Common myeloid progenitor, CD34-positive (primary cell): ENCODE results near the gene CLSTN2.

ENCODE experiments used
- CTCF ChIA-PET: fragments of 350-600 bp; sonication (Branson Sonifier 250); formaldehyde crosslinking; loops from one replicate; lab custom pipeline; 2021; ENCODE audit warnings: antibody characterized with exemption; lab: Charles Lee
- POLR2A ChIA-PET: fragments of 350-600 bp; sonication (Branson Sonifier 250); formaldehyde crosslinking; loops from one replicate; lab custom pipeline; 2021; ENCODE audit warnings: antibody characterized with exemption; lab: Charles Lee
- DNase-seq, 3 donors: peaks; one replicate each; pipeline versions ENCODE4 v3.0.0 to v3.0.0-alpha.2; 2013
- H3K27ac ChIP-seq, 2 experiments: 1 replicate in 1 of 2; 2 replicates in 1 of 2; pipeline ENCODE4 v1.7.0; 2013; ENCODE audit warnings: inconsistent platforms in 2 of 2, low read length in 2 of 2, mild to moderate bottlenecking in 2 of 2, low read depth in 1 of 2, moderate library complexity in 1 of 2; ENCODE audit not compliant: severe bottlenecking in 2 of 2, insufficient read depth in 1 of 2, poor library complexity in 1 of 2
- H3K27me3 ChIP-seq, 5 experiments: replicated peaks in 2 of 5; 1 replicate in 3 of 5; 2 replicates in 2 of 5; pipeline versions ENCODE4 v1.6.1 to v1.7.0; 2013; ENCODE audit warnings: low read length in 4 of 5, mild to moderate bottlenecking in 2 of 5, moderate library complexity in 2 of 5, inconsistent platforms in 1 of 5; ENCODE audit not compliant: insufficient read depth in 5 of 5, control insufficient read depth in 4 of 5
- H3K36me3 ChIP-seq, 4 experiments: 1 replicate in 2 of 4; 2 replicates in 2 of 4; pipeline versions ENCODE4 v1.6.1 to v1.7.0; 2013; ENCODE audit warnings: low read length in 3 of 4, control low read depth in 1 of 4, mild to moderate bottlenecking in 1 of 4; ENCODE audit not compliant: control insufficient read depth in 4 of 4, insufficient read depth in 4 of 4
- H3K4me1 ChIP-seq, 4 experiments: 1 replicate in 3 of 4; 2 replicates in 1 of 4; pipeline versions ENCODE4 v1.6.1 to v1.7.1; 2013; ENCODE audit warnings: low read length in 3 of 4, mild to moderate bottlenecking in 3 of 4, control low read depth in 1 of 4, inconsistent platforms in 1 of 4, moderate library complexity in 1 of 4; ENCODE audit not compliant: control insufficient read depth in 4 of 4, insufficient read depth in 4 of 4; ENCODE audit errors: control extremely low read depth in 1 of 4
- H3K4me3 ChIP-seq, 7 experiments: 1 replicate in 4 of 7; 2 replicates in 3 of 7; pipeline versions ENCODE4 v1.5.1 to v1.7.0; 2013; ENCODE audit warnings: mild to moderate bottlenecking in 7 of 7, low read length in 6 of 7, moderate library complexity in 6 of 7, inconsistent platforms in 2 of 7, low read depth in 2 of 7, control low read depth in 1 of 7; ENCODE audit not compliant: insufficient read depth in 4 of 7, control insufficient read depth in 1 of 7; ENCODE audit errors: extremely low read depth in 1 of 7
- H3K9me3 ChIP-seq, 5 experiments: 1 replicate in 4 of 5; 2 replicates in 1 of 5; pipeline versions ENCODE4 v1.6.1 to v1.7.1; 2013; ENCODE audit warnings: low read length in 4 of 5, mild to moderate bottlenecking in 2 of 5, inconsistent platforms in 1 of 5, low read depth in 1 of 5, moderate library complexity in 1 of 5; ENCODE audit not compliant: control insufficient read depth in 4 of 5, insufficient read depth in 2 of 5; ENCODE audit errors: control extremely low read depth in 1 of 5
- WGBS: methylation state at CpG from one replicate; pipeline ENCODE4 v1.1.5; 2013; ENCODE audit not compliant: insufficient coverage; 5-methylcytosine and 5-hydroxymethylcytosine counted together

Gene CLSTN2

GRCh38 chr3:140365872-140366697, 431.1 kb downstream of the CLSTN2 start:
- no peaks in the 10 kb centered on the region for H3K36me3 ChIP-seq
- no peak overlapping the region for H3K4me3 ChIP-seq
- ChIA-PET POLR2A (no interaction called here), CTCF (no interaction called here)
- no peak overlapping the region for H3K27ac ChIP-seq
- H3K4me1 ChIP-seq = no peaks in the 10 kb centered on the region
- 100% methylated on average over 5 of the region's 9 CpGs for WGBS
- DNase-seq = no peak
- peaks cover 0 to 3% (median 0%) of the 10 kb centered on the region in 5 experiments for H3K27me3 ChIP-seq
- no peaks in the 10 kb centered on the region for H3K9me3 ChIP-seq

- H3K4me1 ChIP-seq = no peaks in the 10 kb centered on the region
- no peak overlapping the region for H3K4me3 ChIP-seq
- no peak overlapping the region for H3K27ac ChIP-seq
- 80% methylated on average over 4 of the region's 5 CpGs for WGBS
- CTCF ChIA-PET = no interaction called here
- H3K36me3 ChIP-seq = no peaks in the 10 kb centered on the region
- POLR2A ChIA-PET = no interaction called here
- no peaks in the 10 kb centered on the region for H3K27me3 ChIP-seq
- H3K9me3 ChIP-seq = no peaks in the 10 kb centered on the region
- no peak for DNase-seq
Observed at GRCh38 chr3:140368223-140368811, 433.3 kb downstream of the CLSTN2 start.

GRCh38 chr3:140370686-140371085, 435.7 kb downstream of the CLSTN2 start:
- H3K4me3 ChIP-seq = no peak overlapping the region
- CTCF ChIA-PET = no interaction called here
- DNase-seq = no peak
- WGBS = 90% methylated on average over 1 of the region's 2 CpGs
- H3K27me3 ChIP-seq = no peaks in the 10 kb centered on the region
- H3K9me3 ChIP-seq = peaks cover 0 to 2% (median 0%) of the 10 kb centered on the region in 5 experiments
- H3K27ac ChIP-seq = no peak overlapping the region
- POLR2A ChIA-PET = no interaction called here
- H3K36me3 ChIP-seq = no peaks in the 10 kb centered on the region
- H3K4me1 ChIP-seq = no peaks in the 10 kb centered on the region

- peaks cover 0 to 2% (median 0%) of the 10 kb centered on the region in 5 experiments for H3K9me3 ChIP-seq
- ChIA-PET CTCF (interaction anchor here (1.0 kb wide), 1 partner anchor 25 kb away, joined by 3 read pairs; no protein-coding TSS in a partner anchor), POLR2A (no interaction called here)
- no peaks in the 10 kb centered on the region for H3K4me1 ChIP-seq
- WGBS = 100% methylated on average over 1 of the region's 1 CpG
- no peaks in the 10 kb centered on the region for H3K36me3 ChIP-seq
- H3K27me3 ChIP-seq = no peaks in the 10 kb centered on the region
- DNase-seq = no peak
- no peak overlapping the region for H3K4me3 ChIP-seq
- H3K27ac ChIP-seq = no peak overlapping the region
Observed at GRCh38 chr3:140373234-140373633, 438.2 kb downstream of the CLSTN2 start.

- H3K9me3 ChIP-seq = peaks cover 0 to 2% (median 0%) of the 10 kb centered on the region in 5 experiments
- POLR2A ChIA-PET = no interaction called here
- H3K36me3 ChIP-seq = no peaks in the 10 kb centered on the region
- CTCF ChIA-PET = interaction anchor here (1.0 kb wide), 1 partner anchor 12 kb away, joined by 3 read pairs; no protein-coding TSS in a partner anchor
- 86% methylated on average over 1 of the region's 1 CpG for WGBS
- H3K27ac ChIP-seq = no peak overlapping the region
- DNase-seq = no peak
- H3K27me3 ChIP-seq = no peaks in the 10 kb centered on the region
- H3K4me3 ChIP-seq = no peak overlapping the region
- H3K4me1 ChIP-seq = no peaks in the 10 kb centered on the region
Observed at GRCh38 chr3:140375002-140375401, 440.0 kb downstream of the CLSTN2 start.

GRCh38 chr3:140376136-140376889, 441.3 kb downstream of the CLSTN2 start:
- ChIA-PET CTCF (no interaction called here), POLR2A (no interaction called here)
- H3K4me1 ChIP-seq = no peaks in the 10 kb centered on the region
- H3K36me3 ChIP-seq = no peaks in the 10 kb centered on the region
- H3K27me3 ChIP-seq = no peaks in the 10 kb centered on the region
- WGBS = no CpG with 5 or more reads among the region's 1 CpG
- DNase-seq = no peak
- no peak overlapping the region for H3K4me3 ChIP-seq
- H3K9me3 ChIP-seq = peaks cover 0 to 4% (median 0%) of the 10 kb centered on the region in 5 experiments
- no peak overlapping the region for H3K27ac ChIP-seq
